LNCAP (cell line): ENCODE results near the gene TENT5C.

ENCODE experiments used
- CTCF ChIP-seq: fragments of 450-650 bp; IDR thresholded peaks from 2 replicates; pipeline ENCODE4 v1.5.1; 2017; ENCODE audit warnings: mild to moderate bottlenecking

The TENT5C gene

GRCh38 chr1:117663156-117663902, 57.5 kb downstream of the TENT5C start:
- TF ChIP-seq CTCF = no peak

- no peak for TF ChIP-seq CTCF
Observed at GRCh38 chr1:117664314-117664713, 58.5 kb downstream of the TENT5C start.

GRCh38 chr1:117665556-117666270, 59.9 kb downstream of the TENT5C start:
- TF ChIP-seq CTCF = no peak

GRCh38 chr1:117669572-117669971, 63.7 kb downstream of the TENT5C start:
- TF ChIP-seq CTCF = no peak

- TF ChIP-seq CTCF = no peak
Observed at GRCh38 chr1:117670976-117671780, 65.3 kb downstream of the TENT5C start.

- TF ChIP-seq CTCF = no peak
Observed at GRCh38 chr1:117671781-117672501, 66.1 kb downstream of the TENT5C start.

GRCh38 chr1:117672756-117673155, 66.9 kb downstream of the TENT5C start:
- TF ChIP-seq CTCF = no peak
